ENCODE data around the gene FHOD1.
A peak's percentile ranks its signal among the peaks of the same experiment; 100 is the strongest.

FHOD1 gene

DNA sequence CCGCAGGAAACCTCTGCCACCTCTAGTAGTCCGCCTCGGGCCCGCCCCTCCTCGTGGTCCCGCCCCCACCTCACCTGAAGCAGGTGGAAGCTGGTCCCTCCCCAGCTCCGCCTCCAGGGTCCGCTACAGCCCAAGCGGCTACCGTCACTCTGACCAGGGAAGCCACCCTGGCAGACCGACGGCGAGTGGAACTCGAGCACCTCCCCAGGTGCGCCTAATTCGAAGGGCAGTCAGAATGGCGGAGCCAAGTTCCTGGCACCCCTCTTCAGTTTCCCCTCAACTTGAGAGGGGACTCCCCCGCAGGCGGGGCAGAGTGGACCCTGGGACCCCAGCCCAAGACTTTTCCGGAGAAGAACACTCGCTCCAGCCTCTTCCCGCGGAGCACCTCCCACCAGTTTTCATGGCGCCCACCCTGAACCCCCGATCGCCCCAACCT lies 507 bp downstream of the FHOD1 start:
- Histone ChIP-seq H3K27ac (ENCODE audit: low read depth, low read length) (peak overlapping the region; percentile 90; the same call in 1 of the 2 replicates), H3K4me1 (ENCODE audit: control insufficient read depth, insufficient read depth, low read length) (peaks cover 44% of the 10 kb centered on the region)

DNA sequence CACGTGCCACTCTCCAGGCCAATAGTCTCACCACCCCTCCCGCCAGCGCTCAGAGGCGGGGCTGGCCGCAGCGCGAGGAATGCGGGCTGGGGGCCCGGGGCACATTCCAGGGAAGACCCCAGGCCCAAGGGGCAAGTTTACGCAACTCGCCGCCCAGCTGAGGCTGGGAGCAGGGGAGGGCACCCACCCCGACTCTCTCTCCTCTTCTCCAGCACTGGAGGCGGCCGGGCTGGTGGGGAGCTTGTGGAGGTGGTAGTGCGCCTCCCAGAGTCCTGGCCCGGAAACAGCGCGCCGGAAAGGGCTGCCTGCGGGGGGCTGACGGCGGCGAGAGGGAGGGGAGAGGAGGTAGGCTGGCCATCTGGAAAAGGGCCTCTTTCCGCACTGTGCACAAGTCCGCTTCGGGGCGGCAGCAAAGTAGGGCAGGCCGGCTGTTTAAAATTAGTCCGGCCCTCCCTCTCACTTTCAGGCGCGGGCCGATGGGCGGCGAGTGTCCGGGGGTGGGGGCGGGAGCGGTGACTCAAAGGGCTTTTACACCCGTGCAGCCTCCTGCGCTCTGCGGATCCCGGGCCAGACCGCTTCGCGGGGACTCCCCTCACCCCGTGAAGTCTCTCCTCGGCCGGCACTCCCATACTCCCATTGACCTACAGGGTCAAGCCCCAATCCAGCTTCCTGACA lies 1.1 kb downstream of the FHOD1 start:
- Histone ChIP-seq H3K27me3 (ENCODE audit: control insufficient read depth, insufficient read depth, low read length) (peaks cover 32% of the 10 kb centered on the region), H3K9me3 (ENCODE audit: control insufficient read depth, insufficient read depth, low read depth, low read length) (no peaks in the 10 kb centered on the region), H3K4me1 (ENCODE audit: control insufficient read depth, insufficient read depth, low read length) (peaks cover 50% of the 10 kb centered on the region), H3K4me3 (ENCODE audit: low read depth, low read length) (peak overlapping the region; percentile 89), H3K9ac (ENCODE audit: low read length) (peak overlapping the region; percentile 71), H3K27ac (ENCODE audit: low read depth, low read length) (peak overlapping the region; percentile 90), H3K36me3 (ENCODE audit: control insufficient read depth, insufficient read depth, low read length) (no peaks in the 10 kb centered on the region)

More for the DNA sequence above, 507 bp downstream of the FHOD1 start:
- H3K36me3 ChIP-seq (ENCODE audit: control insufficient read depth, insufficient read depth, low read length), result no peaks in the 10 kb centered on the region
- peaks cover 32% of the 10 kb centered on the region for H3K27me3 ChIP-seq (ENCODE audit: control insufficient read depth, insufficient read depth, low read length)
- no peaks in the 10 kb centered on the region for H3K9me3 ChIP-seq (ENCODE audit: control insufficient read depth, insufficient read depth, low read depth, low read length)
- peak overlapping the region; percentile 89 for H3K4me3 ChIP-seq (ENCODE audit: low read depth, low read length)
- peak overlapping the region; percentile 78 for H3K9ac ChIP-seq (ENCODE audit: low read length)

GRCh38 chr16:67245674-67246080 lies 1.6 kb downstream of the FHOD1 start:
- H3K27ac ChIP-seq (ENCODE audit: low read depth, low read length), result peak overlapping the region; percentile 90
- H3K36me3 ChIP-seq (ENCODE audit: control insufficient read depth, insufficient read depth, low read length), result no peaks in the 10 kb centered on the region
- H3K9me3 ChIP-seq (ENCODE audit: control insufficient read depth, insufficient read depth, low read depth, low read length), result no peaks in the 10 kb centered on the region
- H3K4me1 ChIP-seq (ENCODE audit: control insufficient read depth, insufficient read depth, low read length), result peaks cover 54% of the 10 kb centered on the region
- peak overlapping the region; percentile 89 for H3K4me3 ChIP-seq (ENCODE audit: low read depth, low read length)
- H3K27me3 ChIP-seq (ENCODE audit: control insufficient read depth, insufficient read depth, low read length), result peaks cover 29% of the 10 kb centered on the region
- H3K9ac ChIP-seq (ENCODE audit: low read length), result peak overlapping the region; percentile 71

DNA sequence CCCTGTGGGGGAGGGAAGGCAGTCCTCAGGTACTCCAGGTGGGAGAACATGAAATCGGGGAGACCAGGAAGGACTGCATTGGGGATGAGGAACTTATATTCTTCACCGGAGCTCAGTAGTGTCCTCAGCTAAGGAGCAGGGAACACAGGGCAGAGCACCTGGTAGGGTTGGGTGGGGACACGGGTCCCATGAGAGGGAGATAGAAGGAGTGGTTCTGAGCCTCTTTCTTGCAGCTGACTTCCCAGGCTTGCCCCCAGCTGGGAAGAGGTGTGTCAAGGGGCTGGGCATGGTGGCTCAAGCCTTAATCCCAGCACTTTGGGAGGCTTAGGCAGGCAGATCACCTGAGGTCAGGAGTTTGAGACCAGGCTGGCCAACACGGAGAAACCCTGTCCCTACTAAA lies 2.1 kb downstream of the FHOD1 start:
- H3K4me1 ChIP-seq (ENCODE audit: control insufficient read depth, insufficient read depth, low read length), result peaks cover 58% of the 10 kb centered on the region
- no peaks in the 10 kb centered on the region for H3K9me3 ChIP-seq (ENCODE audit: control insufficient read depth, insufficient read depth, low read depth, low read length)
- H3K36me3 ChIP-seq (ENCODE audit: control insufficient read depth, insufficient read depth, low read length), result no peaks in the 10 kb centered on the region
- H3K27ac ChIP-seq (ENCODE audit: low read depth, low read length), result no peak overlapping the region
- H3K27me3 ChIP-seq (ENCODE audit: control insufficient read depth, insufficient read depth, low read length), result peaks cover 24% of the 10 kb centered on the region
- no peak overlapping the region for H3K9ac ChIP-seq (ENCODE audit: low read length)
- peak overlapping the region; percentile 89; the same call in 1 of the 2 replicates for H3K4me3 ChIP-seq (ENCODE audit: low read depth, low read length)

DNA sequence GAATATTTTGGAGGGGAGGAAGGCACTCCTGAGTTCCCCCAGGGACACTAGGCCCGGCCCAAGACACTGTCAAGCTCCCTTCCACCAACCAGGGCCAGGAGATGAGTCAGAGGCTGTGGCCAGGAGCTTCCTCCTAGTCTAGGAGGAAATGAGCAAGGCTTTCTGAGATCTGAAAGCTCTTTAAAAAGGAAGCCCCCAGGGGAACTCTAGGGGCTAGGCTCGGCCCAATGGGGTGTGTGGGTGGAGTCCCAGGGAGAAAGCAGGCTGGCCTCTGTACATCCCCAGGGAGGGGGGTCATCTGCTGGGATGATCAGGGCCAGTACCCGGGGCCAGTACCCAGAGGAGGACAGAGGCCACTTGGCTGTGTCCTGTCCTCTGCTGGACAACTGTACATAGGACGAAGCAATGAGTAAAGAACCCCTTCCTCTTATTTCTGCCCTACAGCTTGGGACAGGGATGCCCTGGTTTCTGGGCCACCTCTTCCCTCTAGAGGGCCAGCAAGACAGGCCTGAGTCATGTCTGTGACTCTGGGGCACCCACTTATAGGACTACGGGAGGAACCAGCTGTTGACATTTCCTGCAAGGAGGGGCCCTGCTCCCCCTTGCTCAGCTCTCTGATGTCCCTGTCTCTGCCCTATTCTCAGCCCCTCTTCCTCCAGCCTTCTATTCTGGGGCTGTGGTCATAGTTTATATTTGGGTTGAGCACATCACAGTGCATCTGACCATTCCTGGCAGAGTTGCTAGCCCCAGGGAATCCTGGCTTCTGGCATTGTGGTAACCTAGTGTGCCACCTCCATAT lies 2.7 kb downstream of the FHOD1 start:
- Histone ChIP-seq H3K27ac (ENCODE audit: low read depth, low read length) (peak overlapping the region; percentile 37; the same call in 1 of the 2 replicates), H3K9me3 (ENCODE audit: control insufficient read depth, insufficient read depth, low read depth, low read length) (no peaks in the 10 kb centered on the region), H3K4me3 (ENCODE audit: low read depth, low read length) (no peak overlapping the region; the same call in 1 of the 2 replicates), H3K27me3 (ENCODE audit: control insufficient read depth, insufficient read depth, low read length) (peaks cover 18% of the 10 kb centered on the region), H3K4me1 (ENCODE audit: control insufficient read depth, insufficient read depth, low read length) (peaks cover 53% of the 10 kb centered on the region), H3K36me3 (ENCODE audit: control insufficient read depth, insufficient read depth, low read length) (peaks cover 4% of the 10 kb centered on the region), H3K9ac (ENCODE audit: low read length) (no peak overlapping the region)

DNA sequence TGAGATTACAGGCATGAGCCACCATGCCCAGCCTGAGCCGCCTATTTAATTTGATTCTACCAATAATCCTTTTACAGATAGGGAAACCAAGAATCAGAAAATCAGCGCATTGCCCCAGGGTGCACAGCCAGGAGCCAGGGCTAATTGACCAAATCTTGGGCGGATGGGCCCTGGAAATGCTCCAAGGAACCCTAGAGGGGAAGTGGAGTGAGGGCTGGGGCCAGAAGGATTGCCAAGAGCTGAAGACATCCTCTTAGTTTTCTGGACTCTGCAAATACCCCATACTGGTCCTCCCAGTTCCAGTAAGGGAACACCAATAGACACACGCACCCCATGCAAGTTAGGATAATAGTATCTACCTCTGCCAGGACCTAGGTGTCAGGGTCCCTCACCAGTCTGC lies 3.8 kb downstream of the FHOD1 start:
- Histone ChIP-seq H3K4me3 (ENCODE audit: low read depth, low read length) (no peak overlapping the region), H3K27ac (ENCODE audit: low read depth, low read length) (no peak overlapping the region), H3K4me1 (ENCODE audit: control insufficient read depth, insufficient read depth, low read length) (peaks cover 49% of the 10 kb centered on the region)

DNA sequence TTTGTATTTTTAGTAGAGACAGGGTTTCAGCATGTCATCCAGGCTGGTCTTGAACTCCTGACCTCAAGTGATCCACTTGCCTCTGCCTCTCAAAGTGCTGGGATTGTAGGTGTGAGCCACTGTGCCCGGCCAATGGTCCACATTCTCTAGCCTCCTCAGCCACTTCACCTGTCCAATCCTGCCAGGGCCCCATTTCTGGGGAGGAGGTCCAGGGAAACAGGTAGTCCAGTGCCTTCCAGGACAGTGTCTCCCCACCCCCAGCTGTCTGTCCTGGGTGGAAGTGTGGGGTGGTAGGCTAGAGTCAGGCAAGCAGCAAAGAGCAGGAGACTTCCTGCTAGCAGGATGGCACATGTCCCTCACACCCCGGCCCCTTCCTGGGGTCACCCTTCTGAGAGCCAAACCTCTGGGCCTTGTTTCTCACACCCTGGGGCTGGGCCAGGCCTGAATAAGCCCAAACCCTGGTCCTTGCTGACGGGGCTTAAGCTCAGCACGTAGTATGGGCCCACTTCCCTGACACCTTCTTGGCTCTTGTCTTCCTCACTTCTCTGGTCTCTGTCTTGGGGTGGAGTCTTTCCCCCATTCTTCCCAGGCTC lies 5.0 kb downstream of the FHOD1 start:
- Histone ChIP-seq H3K9me3 (ENCODE audit: control insufficient read depth, insufficient read depth, low read depth, low read length) (no peaks in the 10 kb centered on the region), H3K27me3 (ENCODE audit: control insufficient read depth, insufficient read depth, low read length) (no peaks in the 10 kb centered on the region), H3K4me3 (ENCODE audit: low read depth, low read length) (no peak overlapping the region), H3K27ac (ENCODE audit: low read depth, low read length) (no peak overlapping the region), H3K4me1 (ENCODE audit: control insufficient read depth, insufficient read depth, low read length) (peaks cover 43% of the 10 kb centered on the region), H3K36me3 (ENCODE audit: control insufficient read depth, insufficient read depth, low read length) (peaks cover 26% of the 10 kb centered on the region), H3K9ac (ENCODE audit: low read length) (no peak overlapping the region)

More for the DNA sequence above, 3.8 kb downstream of the FHOD1 start:
- no peak overlapping the region for H3K9ac ChIP-seq (ENCODE audit: low read length)
- H3K9me3 ChIP-seq (ENCODE audit: control insufficient read depth, insufficient read depth, low read depth, low read length), result no peaks in the 10 kb centered on the region
- H3K36me3 ChIP-seq (ENCODE audit: control insufficient read depth, insufficient read depth, low read length), result peaks cover 15% of the 10 kb centered on the region
- H3K27me3 ChIP-seq (ENCODE audit: control insufficient read depth, insufficient read depth, low read length), result peaks cover 7% of the 10 kb centered on the region

- Histone ChIP-seq H3K4me3 (ENCODE audit: low read depth, low read length) (peak overlapping the region; percentile 16; the same call in 1 of the 2 replicates), H3K4me1 (ENCODE audit: control insufficient read depth, insufficient read depth, low read length) (peaks cover 49% of the 10 kb centered on the region), H3K27ac (ENCODE audit: low read depth, low read length) (peak overlapping the region; percentile 90; the same call in 1 of the 2 replicates), H3K9ac (ENCODE audit: low read length) (peak overlapping the region; percentile 74), H3K36me3 (ENCODE audit: control insufficient read depth, insufficient read depth, low read length) (peaks cover 28% of the 10 kb centered on the region), H3K9me3 (ENCODE audit: control insufficient read depth, insufficient read depth, low read depth, low read length) (no peaks in the 10 kb centered on the region), H3K27me3 (ENCODE audit: control insufficient read depth, insufficient read depth, low read length) (no peaks in the 10 kb centered on the region)
These were observed 6.0 kb downstream of the FHOD1 start for GRCh38 chr16:67241008-67241900.

DNA sequence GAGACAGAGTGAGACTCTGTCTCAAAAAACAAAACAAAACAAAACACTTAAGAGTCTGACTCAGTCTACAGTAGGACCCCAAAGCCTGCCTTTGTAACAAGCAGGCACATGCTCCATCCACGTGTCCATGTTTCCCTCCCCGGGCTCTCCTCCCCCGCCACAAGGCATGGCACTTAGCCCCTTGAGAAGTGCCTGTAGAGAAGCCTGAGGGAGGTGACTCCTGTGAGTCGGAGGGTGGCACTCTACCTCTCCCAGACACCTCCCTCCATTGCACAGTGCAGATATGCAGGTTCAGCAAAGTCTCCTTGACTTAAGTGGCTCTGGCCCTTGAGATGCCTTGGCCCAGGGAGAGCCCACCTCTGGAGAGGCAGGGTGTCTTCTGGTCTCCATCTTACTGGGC lies 6.8 kb downstream of the FHOD1 start:
- H3K4me3 ChIP-seq (ENCODE audit: low read depth, low read length), result no peak overlapping the region; the same call in 1 of the 2 replicates
- peak overlapping the region; percentile 45 for H3K9ac ChIP-seq (ENCODE audit: low read length)
- H3K36me3 ChIP-seq (ENCODE audit: control insufficient read depth, insufficient read depth, low read length), result peaks cover 34% of the 10 kb centered on the region
- no peaks in the 10 kb centered on the region for H3K27me3 ChIP-seq (ENCODE audit: control insufficient read depth, insufficient read depth, low read length)
- H3K27ac ChIP-seq (ENCODE audit: low read depth, low read length), result peak overlapping the region; percentile 64; the same call in 1 of the 2 replicates
- peaks cover 48% of the 10 kb centered on the region for H3K4me1 ChIP-seq (ENCODE audit: control insufficient read depth, insufficient read depth, low read length)
- no peaks in the 10 kb centered on the region for H3K9me3 ChIP-seq (ENCODE audit: control insufficient read depth, insufficient read depth, low read depth, low read length)

- H3K4me3 ChIP-seq (ENCODE audit: low read depth, low read length), result no peak overlapping the region
- H3K27ac ChIP-seq (ENCODE audit: low read depth, low read length), result no peak overlapping the region
- H3K4me1 ChIP-seq (ENCODE audit: control insufficient read depth, insufficient read depth, low read length), result peaks cover 33% of the 10 kb centered on the region
- H3K27me3 ChIP-seq (ENCODE audit: control insufficient read depth, insufficient read depth, low read length), result no peaks in the 10 kb centered on the region
- H3K9me3 ChIP-seq (ENCODE audit: control insufficient read depth, insufficient read depth, low read depth, low read length), result no peaks in the 10 kb centered on the region
- peaks cover 45% of the 10 kb centered on the region for H3K36me3 ChIP-seq (ENCODE audit: control insufficient read depth, insufficient read depth, low read length)
- no peak overlapping the region for H3K9ac ChIP-seq (ENCODE audit: low read length)
These were observed 8.3 kb downstream of the FHOD1 start for GRCh38 chr16:67238806-67239470.

All from HUES6 (cell line).